ENCODE data around the gene RTN1.

GRCh38 chr14:59814988-59815387 lies 55.6 kb downstream of the RTN1 start:
- TF ChIP-seq CTCF (IDR thresholded peaks at IDR 0.05) (no peak), POLR2AphosphoS5 (IDR thresholded peaks at IDR 0.05) (no peak), EP300 (IDR thresholded peaks at IDR 0.05) (no peak), POLR2A (IDR thresholded peaks at IDR 0.05) (no peak)

All from upper lobe of left lung (tissue), 4 donors.